C4-2B (cell line): Measurements from ENCODE around the gene CATSPERZ.

Source experiments
- H3K27ac ChIP-seq: fragments of 450-650 bp; 2 replicates; pipeline ENCODE4 v1.5.1; 2017
- CTCF ChIP-seq: fragments of 450-650 bp; conservative IDR thresholded peaks from 2 replicates; pipeline ENCODE4 v1.5.1; 2017; ENCODE audit warnings: mild to moderate bottlenecking
- ZFX ChIP-seq: fragments of 450-650 bp; IDR thresholded peaks from 2 replicates; pipeline ENCODE4 v1.6.1; 2017

CATSPERZ gene

GRCh38 chr11:64299847-64300648, at the start of gene CATSPERZ:
CATSPERZ (plus strand) TSS chr11:64300358; CDS start chr11:64300411, 53 bp downstream.
- H3K27ac ChIP-seq: no peak within 1 kb of the TSS
- TF ChIP-seq ZFX: no peak
- no peak for TF ChIP-seq CTCF

GRCh38 chr11:64250415-64251015, 49.6 kb upstream of the CATSPERZ start:
- TF ChIP-seq CTCF (no peak), ZFX (no peak)
- H3K27ac ChIP-seq: peak overlapping the region; percentile 78; the same call in 1 of the 2 replicates

GRCh38 chr11:64251016-64251752, 49.0 kb upstream of the CATSPERZ start, which contains the start of gene PLCB3:
PLCB3 (plus strand) TSS chr11:64251530; CDS start chr11:64251650, 120 bp downstream.
- H3K27ac ChIP-seq: peak within 1 kb of the TSS; percentile 78
- TF ChIP-seq CTCF: peak; percentile 97
- peak; percentile 41; the same call in 1 of the 2 replicates for TF ChIP-seq ZFX

- H3K27ac ChIP-seq: peak overlapping the region; percentile 78
- no peak for TF ChIP-seq CTCF
- TF ChIP-seq ZFX: no peak
These were observed 48.5 kb upstream of the CATSPERZ start for GRCh38 chr11:64251753-64252002.

- no peak for TF ChIP-seq CTCF
- no peak for TF ChIP-seq ZFX
- peak overlapping the region; percentile 78 for H3K27ac ChIP-seq
These were observed 47.9 kb upstream of the CATSPERZ start for GRCh38 chr11:64252003-64252872.

GRCh38 chr11:64253043-64253442, 47.1 kb upstream of the CATSPERZ start:
- no peak for TF ChIP-seq CTCF
- TF ChIP-seq ZFX: no peak
- no peak overlapping the region; the same call in 1 of the 2 replicates for H3K27ac ChIP-seq
